Measurements from ENCODE around the gene PDE7B.
A peak's percentile ranks its signal among the peaks of the same experiment; 100 is the strongest.

PDE7B gene

GRCh38 chr6:135883536-135883935, 32.0 kb downstream of the PDE7B start:
- DNase-seq, result no peak
- Mint-ChIP-seq H3K4me3 (no peak overlapping the region), H3K9me3 (no peaks in the 10 kb centered on the region), H3K4me1 (ENCODE audit: low read depth in 2 of 2) (peaks cover 20 to 28% of the 10 kb centered on the region in 2 donors), H3K27ac (peak overlapping the region in 1 of 2 donors; percentile 92), H3K27me3 (no peaks in the 10 kb centered on the region), H3K36me3 (ENCODE audit: insufficient read depth) (no peaks in the 10 kb centered on the region)
- no peak for ATAC-seq (replicated peaks)

GRCh38 chr6:135884136-135884535, 32.6 kb downstream of the PDE7B start:
- Mint-ChIP-seq H3K27ac (no peak overlapping the region), H3K4me3 (no peak overlapping the region), H3K27me3 (no peaks in the 10 kb centered on the region), H3K9me3 (no peaks in the 10 kb centered on the region), H3K36me3 (ENCODE audit: insufficient read depth) (no peaks in the 10 kb centered on the region), H3K4me1 (ENCODE audit: low read depth in 2 of 2) (peaks cover 20 to 28% of the 10 kb centered on the region in 2 donors)
- ATAC-seq (replicated peaks) (no peak), DNase-seq (no peak)

- DNase-seq, result no peak
- H3K36me3 Mint-ChIP-seq (ENCODE audit: insufficient read depth), result peaks cover 3% of the 10 kb centered on the region
- H3K9me3 Mint-ChIP-seq, result no peaks in the 10 kb centered on the region
- H3K4me1 Mint-ChIP-seq (ENCODE audit: low read depth in 2 of 2), result peaks cover 4 to 5% of the 10 kb centered on the region in 2 donors
- no peak for ATAC-seq (replicated peaks)
- H3K4me3 Mint-ChIP-seq, result no peak overlapping the region
- no peaks in the 10 kb centered on the region for H3K27me3 Mint-ChIP-seq
- no peak overlapping the region for H3K27ac Mint-ChIP-seq
These were observed 35.6 kb downstream of the PDE7B start for GRCh38 chr6:135887069-135887468.

GRCh38 chr6:135888818-135889217, 37.3 kb downstream of the PDE7B start:
- Mint-ChIP-seq H3K27ac (no peak overlapping the region), H3K27me3 (no peaks in the 10 kb centered on the region), H3K4me3 (no peak overlapping the region), H3K36me3 (ENCODE audit: insufficient read depth) (peaks cover 3% of the 10 kb centered on the region), H3K9me3 (no peaks in the 10 kb centered on the region), H3K4me1 (ENCODE audit: low read depth in 2 of 2) (no peaks in the 10 kb centered on the region)
- DNase-seq, result no peak
- ATAC-seq (replicated peaks), result no peak

- Mint-ChIP-seq H3K4me1 (ENCODE audit: low read depth in 2 of 2) (no peaks in the 10 kb centered on the region), H3K4me3 (no peak overlapping the region), H3K27ac (no peak overlapping the region), H3K9me3 (no peaks in the 10 kb centered on the region), H3K27me3 (no peaks in the 10 kb centered on the region), H3K36me3 (ENCODE audit: insufficient read depth) (peaks cover 3% of the 10 kb centered on the region)
- DNase-seq (no peak), ATAC-seq (replicated peaks) (no peak)
These were observed 39.4 kb downstream of the PDE7B start for GRCh38 chr6:135890876-135891275.

- ATAC-seq (replicated peaks) (no peak), DNase-seq (no peak)
- peaks cover 0 to under 1% of the 10 kb centered on the region in 2 donors for H3K27me3 Mint-ChIP-seq
- H3K4me3 Mint-ChIP-seq, result no peak overlapping the region
- no peaks in the 10 kb centered on the region for H3K9me3 Mint-ChIP-seq
- H3K27ac Mint-ChIP-seq, result no peak overlapping the region
- H3K4me1 Mint-ChIP-seq (ENCODE audit: low read depth in 2 of 2), result peaks cover under 1 to 1% of the 10 kb centered on the region in 2 donors
- peaks cover 3% of the 10 kb centered on the region for H3K36me3 Mint-ChIP-seq (ENCODE audit: insufficient read depth)
These were observed 40.2 kb downstream of the PDE7B start for GRCh38 chr6:135891710-135892109.

GRCh38 chr6:135895231-135895911, 43.9 kb downstream of the PDE7B start:
- Mint-ChIP-seq H3K4me1 (ENCODE audit: low read depth in 2 of 2) (peaks cover 3 to 5% of the 10 kb centered on the region in 2 donors), H3K27ac (no peak overlapping the region), H3K27me3 (peaks cover 0 to 5% of the 10 kb centered on the region in 2 donors), H3K4me3 (no peak overlapping the region), H3K9me3 (no peaks in the 10 kb centered on the region), H3K36me3 (ENCODE audit: insufficient read depth) (no peaks in the 10 kb centered on the region)
- DNase-seq (no peak), ATAC-seq (replicated peaks) (no peak)

- DNase-seq, result no peak
- no peaks in the 10 kb centered on the region for H3K36me3 Mint-ChIP-seq (ENCODE audit: insufficient read depth)
- peaks cover 3 to 5% of the 10 kb centered on the region in 2 donors for H3K4me1 Mint-ChIP-seq (ENCODE audit: low read depth in 2 of 2)
- ATAC-seq (replicated peaks), result no peak
- peaks cover 0 to 5% of the 10 kb centered on the region in 2 donors for H3K27me3 Mint-ChIP-seq
- no peak overlapping the region for H3K4me3 Mint-ChIP-seq
- no peaks in the 10 kb centered on the region for H3K9me3 Mint-ChIP-seq
- no peak overlapping the region for H3K27ac Mint-ChIP-seq
These were observed 45.6 kb downstream of the PDE7B start for GRCh38 chr6:135897087-135897486.

- Mint-ChIP-seq H3K27me3 (peaks cover 0 to 2% of the 10 kb centered on the region in 2 donors), H3K4me3 (no peak overlapping the region), H3K4me1 (ENCODE audit: low read depth in 2 of 2) (peaks cover 0 to 1% of the 10 kb centered on the region in 2 donors), H3K27ac (no peak overlapping the region), H3K9me3 (no peaks in the 10 kb centered on the region), H3K36me3 (ENCODE audit: insufficient read depth) (no peaks in the 10 kb centered on the region)
- no peak for DNase-seq
- ATAC-seq (replicated peaks), result no peak
These were observed 50.4 kb downstream of the PDE7B start for GRCh38 chr6:135901774-135902524.

- no peaks in the 10 kb centered on the region for H3K9me3 Mint-ChIP-seq
- H3K4me1 Mint-ChIP-seq (ENCODE audit: low read depth in 2 of 2), result no peaks in the 10 kb centered on the region
- no peak for DNase-seq
- no peak overlapping the region for H3K27ac Mint-ChIP-seq
- H3K4me3 Mint-ChIP-seq, result no peak overlapping the region
- H3K36me3 Mint-ChIP-seq (ENCODE audit: insufficient read depth), result no peaks in the 10 kb centered on the region
- ATAC-seq (replicated peaks), result no peak
- H3K27me3 Mint-ChIP-seq, result no peaks in the 10 kb centered on the region
These were observed 51.3 kb downstream of the PDE7B start for GRCh38 chr6:135902756-135903331.

GRCh38 chr6:135904666-135905065, 53.2 kb downstream of the PDE7B start:
- DNase-seq (no peak), ATAC-seq (replicated peaks) (no peak)
- Mint-ChIP-seq H3K4me1 (ENCODE audit: low read depth in 2 of 2) (peaks cover 0 to 1% of the 10 kb centered on the region in 2 donors), H3K27ac (no peak overlapping the region), H3K27me3 (no peaks in the 10 kb centered on the region), H3K9me3 (no peaks in the 10 kb centered on the region), H3K4me3 (no peak overlapping the region), H3K36me3 (ENCODE audit: insufficient read depth) (no peaks in the 10 kb centered on the region)

GRCh38 chr6:135905604-135906300, 54.3 kb downstream of the PDE7B start:
- no peaks in the 10 kb centered on the region for H3K36me3 Mint-ChIP-seq (ENCODE audit: insufficient read depth)
- peaks cover 0 to 4% of the 10 kb centered on the region in 2 donors for H3K4me1 Mint-ChIP-seq (ENCODE audit: low read depth in 2 of 2)
- H3K9me3 Mint-ChIP-seq, result no peaks in the 10 kb centered on the region
- H3K27ac Mint-ChIP-seq, result peak overlapping the region in 1 of 2 donors; percentile 67
- DNase-seq (no peak), ATAC-seq (replicated peaks) (no peak)
- H3K27me3 Mint-ChIP-seq, result no peaks in the 10 kb centered on the region
- no peak overlapping the region for H3K4me3 Mint-ChIP-seq

GRCh38 chr6:135906542-135906941, 55.0 kb downstream of the PDE7B start:
- no peak for ATAC-seq (replicated peaks)
- no peaks in the 10 kb centered on the region for H3K27me3 Mint-ChIP-seq
- H3K27ac Mint-ChIP-seq, result no peak overlapping the region
- H3K36me3 Mint-ChIP-seq (ENCODE audit: insufficient read depth), result no peaks in the 10 kb centered on the region
- H3K4me1 Mint-ChIP-seq (ENCODE audit: low read depth in 2 of 2), result peaks cover 0 to 4% of the 10 kb centered on the region in 2 donors
- DNase-seq, result no peak
- H3K4me3 Mint-ChIP-seq, result no peak overlapping the region
- no peaks in the 10 kb centered on the region for H3K9me3 Mint-ChIP-seq
